Measurements from ENCODE around the gene GBA3.

Gene GBA3

GRCh38 chr4:22695029-22695428, 2.3 kb downstream of the GBA3 start:
- no peak for TF ChIP-seq CSRNP3 (CRISPR knock-in tag; IDR thresholded peaks at IDR 0.05)
- TF ChIP-seq ZNF8 (CRISPR knock-in tag; IDR thresholded peaks at IDR 0.05) = no peak
- TF ChIP-seq SNAI2 (CRISPR knock-in tag; IDR thresholded peaks at IDR 0.05) = no peak
- TF ChIP-seq ESRRG (CRISPR knock-in tag; IDR thresholded peaks at IDR 0.05) = no peak
- TF ChIP-seq ZNF70 (CRISPR knock-in tag; IDR thresholded peaks at IDR 0.05) = no peak
- no peak for TF ChIP-seq ISL1 (CRISPR knock-in tag; IDR thresholded peaks at IDR 0.05)
- TF ChIP-seq CREB5 (CRISPR knock-in tag; IDR thresholded peaks at IDR 0.05; ENCODE audit: low read depth) = no peak
- TF ChIP-seq TOX (CRISPR knock-in tag; IDR thresholded peaks at IDR 0.05; ENCODE audit: borderline replicate concordance) = no peak
- TF ChIP-seq ZNF565 (CRISPR knock-in tag; conservative IDR thresholded peaks at IDR 0.05; ENCODE audit: low read depth) = no peak
- no peak for ATAC-seq

- no peak for ATAC-seq
- no peak for TF ChIP-seq ESRRG (CRISPR knock-in tag; IDR thresholded peaks at IDR 0.05)
- no peak for TF ChIP-seq PPARA (CRISPR knock-in tag; IDR thresholded peaks at IDR 0.05; ENCODE audit: borderline replicate concordance)
- TF ChIP-seq CSRNP3 (CRISPR knock-in tag; IDR thresholded peaks at IDR 0.05) = no peak
- TF ChIP-seq POU6F1 (CRISPR knock-in tag; IDR thresholded peaks at IDR 0.05; ENCODE audit: borderline replicate concordance, low read depth) = no peak
- no peak for TF ChIP-seq TOX (CRISPR knock-in tag; IDR thresholded peaks at IDR 0.05; ENCODE audit: borderline replicate concordance)
- TF ChIP-seq PATZ1 (CRISPR knock-in tag; IDR thresholded peaks at IDR 0.05; ENCODE audit: borderline replicate concordance) = no peak
- TF ChIP-seq ZNF8 (CRISPR knock-in tag; IDR thresholded peaks at IDR 0.05) = no peak
- no peak for TF ChIP-seq BACH2 (CRISPR knock-in tag; IDR thresholded peaks at IDR 0.05; ENCODE audit: borderline replicate concordance)
- no peak for TF ChIP-seq ZFP30 (CRISPR knock-in tag; IDR thresholded peaks at IDR 0.05)
- TF ChIP-seq ZNF70 (CRISPR knock-in tag; IDR thresholded peaks at IDR 0.05) = no peak
- no peak for TF ChIP-seq OSR1 (CRISPR knock-in tag; IDR thresholded peaks at IDR 0.05)
- no peak for TF ChIP-seq ZNF565 (CRISPR knock-in tag; conservative IDR thresholded peaks at IDR 0.05; ENCODE audit: low read depth)
- TF ChIP-seq CREB5 (CRISPR knock-in tag; IDR thresholded peaks at IDR 0.05; ENCODE audit: low read depth) = no peak
- TF ChIP-seq CSDC2 (CRISPR knock-in tag; IDR thresholded peaks at IDR 0.05) = no peak
- TF ChIP-seq GLIS3 (CRISPR knock-in tag; IDR thresholded peaks at IDR 0.05) = no peak
- no peak for TF ChIP-seq RARB (CRISPR knock-in tag; IDR thresholded peaks at IDR 0.05)
- no peak for TF ChIP-seq TSHZ2 (CRISPR knock-in tag; IDR thresholded peaks at IDR 0.05)
- no peak for TF ChIP-seq ARNTL (CRISPR knock-in tag; IDR thresholded peaks at IDR 0.05; ENCODE audit: borderline replicate concordance, low read depth)
- TF ChIP-seq ZFP3 (CRISPR knock-in tag; IDR thresholded peaks at IDR 0.05) = no peak
- no peak for TF ChIP-seq TCF4 (CRISPR knock-in tag; IDR thresholded peaks at IDR 0.05; ENCODE audit: borderline replicate concordance)
These were observed 3.2 kb downstream of the GBA3 start for GRCh38 chr4:22695917-22696316.

All from SK-N-SH treated with all-trans-retinoic acid at 6 μM for 48 hours (cell line).